ENCODE data around the gene SPATA21.
A peak's percentile ranks its signal among the peaks of the same experiment; 100 is the strongest.

Gene SPATA21

GRCh38 chr1:16422041-16422440 lies 15.2 kb downstream of the SPATA21 start:
- no peak for DNase-seq (ENCODE audit: insufficient read length, low spot score)
- FAIRE-seq, result no peak

- FAIRE-seq, result no peak
- no peak for DNase-seq (ENCODE audit: insufficient read length, low spot score)
Observed at GRCh38 chr1:16421201-16421600, 16.0 kb downstream of the SPATA21 start.

DNA sequence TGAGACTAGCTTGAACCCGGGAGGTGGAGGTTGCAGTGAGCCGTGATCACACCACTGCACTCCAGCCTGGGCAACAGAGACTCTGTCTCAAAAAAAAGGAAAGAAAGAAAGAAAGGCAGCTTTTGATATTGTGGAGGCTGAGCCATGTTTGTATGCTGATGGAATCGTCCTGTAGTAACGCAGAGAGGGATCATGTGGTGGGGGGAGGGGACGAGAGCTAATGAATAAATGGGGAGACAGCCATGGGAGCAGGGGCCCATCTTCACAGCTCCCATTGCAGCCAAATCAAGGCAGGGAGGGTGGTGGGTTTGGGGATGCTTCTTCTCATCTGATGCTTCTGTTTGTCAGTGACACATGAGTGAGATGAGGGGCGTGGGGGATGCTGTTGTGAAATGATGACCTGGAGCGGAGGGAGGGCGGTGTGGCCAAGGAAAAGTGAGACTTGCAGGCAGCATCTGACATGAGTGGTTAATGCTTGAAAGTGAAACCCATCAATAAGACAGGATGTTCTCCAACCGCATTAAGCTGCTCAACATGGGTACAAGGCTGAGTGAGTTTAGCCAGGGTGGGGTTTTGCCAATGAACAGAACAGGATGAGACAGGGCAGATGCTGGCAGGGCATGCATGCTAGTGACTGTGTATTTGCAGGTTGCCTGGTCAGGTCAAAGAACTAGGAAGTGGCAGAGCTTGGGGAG lies 16.7 kb downstream of the SPATA21 start:
- FAIRE-seq, result peak; percentile 100
- peak; percentile 70 for DNase-seq (ENCODE audit: insufficient read length, low spot score)

DNA sequence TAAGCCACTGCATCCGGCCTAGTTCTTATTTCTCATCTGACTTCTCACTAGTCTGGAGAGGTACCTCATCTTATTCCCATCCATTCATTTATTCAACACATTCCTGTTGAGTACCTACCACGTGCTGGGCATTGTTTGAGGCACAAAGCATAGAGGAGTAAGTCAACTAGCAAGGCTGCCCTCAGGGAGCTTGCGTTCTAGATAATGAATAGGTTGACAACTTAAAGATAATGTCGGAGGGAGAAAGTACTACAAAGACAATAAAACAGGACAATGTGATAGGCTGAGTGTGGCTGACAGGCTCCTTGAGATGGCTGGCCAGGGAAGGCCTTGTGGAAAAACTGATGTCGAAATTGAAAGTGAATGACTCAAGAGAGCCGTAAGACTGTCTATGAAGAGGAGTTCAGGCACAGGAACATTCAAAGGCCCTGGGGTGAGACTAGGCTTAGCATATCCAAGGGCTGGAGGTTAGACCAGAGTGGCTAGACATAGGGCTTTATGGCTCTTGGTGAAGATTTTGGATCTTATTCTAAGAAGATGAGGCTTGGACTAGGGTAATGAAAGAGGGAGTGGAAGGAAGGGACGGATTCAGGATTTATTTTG lies 18.3 kb downstream of the SPATA21 start:
- DNase-seq (ENCODE audit: insufficient read length, low spot score) (no peak), FAIRE-seq (no peak)

GRCh38 chr1:16413191-16413590 lies 24.0 kb downstream of the SPATA21 start:
- no peak for FAIRE-seq

GRCh38 chr1:16410803-16411202 lies 26.4 kb downstream of the SPATA21 start:
- DNase-seq (ENCODE audit: insufficient read length, low spot score) (no peak), FAIRE-seq (no peak)

More at GRCh38 chr1:16413191-16413590, 24.0 kb downstream of the SPATA21 start:
- DNase-seq (ENCODE audit: insufficient read length, low spot score), result no peak

DNA sequence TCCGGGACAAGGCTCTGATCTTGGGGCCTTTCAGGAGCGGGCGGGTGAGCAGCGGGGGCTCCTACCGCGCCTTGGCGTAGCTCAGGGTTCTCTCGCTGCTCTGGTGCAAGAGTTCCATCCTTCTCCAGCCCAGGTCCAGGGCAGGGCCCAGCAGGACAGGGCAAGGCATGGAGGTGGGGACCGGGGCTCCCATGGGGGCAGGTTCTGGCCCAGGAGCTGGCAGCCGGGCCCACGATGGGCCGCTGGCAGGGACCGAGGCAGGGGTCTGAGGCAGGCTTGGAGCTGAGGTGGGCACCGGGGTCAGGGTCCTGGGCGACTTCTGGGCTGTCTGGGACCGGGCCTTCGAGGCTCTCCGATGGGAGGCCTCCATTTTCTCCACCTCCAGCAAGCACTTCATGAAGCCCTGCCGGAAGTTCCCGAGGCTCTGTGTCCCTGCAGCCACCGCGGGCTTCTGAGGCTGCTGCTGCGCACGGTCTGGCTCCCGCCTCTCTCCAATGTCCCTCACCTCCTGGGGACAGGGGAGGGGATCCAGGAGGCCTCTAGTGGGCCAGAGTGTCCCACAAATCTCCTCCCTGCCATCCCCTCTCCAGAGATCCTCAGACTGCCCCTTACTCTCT lies 27.6 kb downstream of the SPATA21 start:
- FAIRE-seq (no peak), DNase-seq (ENCODE audit: insufficient read length, low spot score) (no peak)

- DNase-seq (ENCODE audit: insufficient read length, low spot score) (no peak), FAIRE-seq (no peak)
Observed at GRCh38 chr1:16406868-16407267, 30.4 kb downstream of the SPATA21 start.

DNA sequence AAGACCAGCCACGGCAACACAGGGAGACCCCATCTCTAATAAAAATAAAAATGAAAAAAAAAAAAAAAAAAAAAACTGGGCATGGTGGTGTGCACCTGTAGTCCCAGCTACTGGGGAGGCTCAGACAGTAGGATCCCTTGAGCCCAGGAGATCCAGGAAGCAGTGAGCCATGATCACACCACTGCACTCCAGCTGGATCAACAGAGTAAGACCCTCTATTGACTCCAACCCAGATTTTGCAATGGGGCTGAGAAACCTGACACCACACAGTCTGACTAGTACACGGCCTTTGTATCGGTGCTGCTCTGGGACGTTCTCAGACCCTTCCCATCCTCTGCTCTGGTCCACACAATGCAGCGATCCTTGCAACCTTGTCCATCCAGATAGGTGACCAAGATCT lies 31.8 kb downstream of the SPATA21 start:
- no peak for DNase-seq (ENCODE audit: insufficient read length, low spot score)
- no peak for FAIRE-seq

- no peak for FAIRE-seq
- DNase-seq (ENCODE audit: insufficient read length, low spot score), result no peak
Observed at GRCh38 chr1:16402742-16403141, 34.5 kb downstream of the SPATA21 start.

DNA sequence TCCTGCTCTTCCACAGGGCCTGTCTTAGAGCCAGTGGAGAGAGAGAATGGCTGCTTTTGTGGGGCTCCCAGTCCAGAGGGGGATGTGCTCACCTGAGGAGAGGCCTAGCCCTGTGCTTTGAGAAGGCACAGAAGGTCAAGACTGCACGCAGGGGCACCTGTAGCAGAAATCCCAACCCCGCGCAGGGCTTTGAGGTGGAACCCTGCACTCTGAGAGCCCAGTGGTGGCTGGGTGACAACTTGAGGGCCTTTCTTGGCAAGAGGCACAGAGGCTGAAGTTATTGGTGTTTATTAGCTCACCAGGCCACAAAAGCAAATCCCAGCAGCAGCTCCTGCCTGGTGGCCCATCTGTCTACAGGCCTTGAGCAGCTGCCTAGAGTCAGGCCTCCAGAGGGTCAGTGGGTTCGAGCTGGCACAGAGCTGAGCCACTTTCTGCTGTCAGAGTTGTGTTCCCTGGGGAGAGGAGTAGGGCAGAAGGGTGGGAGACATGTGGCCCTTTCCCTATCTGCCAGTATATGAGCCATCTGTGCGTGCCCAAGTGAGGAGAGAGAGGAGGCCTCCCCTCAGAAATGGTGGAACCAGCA lies 38.8 kb downstream of the SPATA21 start:
- DNase-seq (ENCODE audit: insufficient read length, low spot score) (no peak), FAIRE-seq (no peak)

- DNase-seq (ENCODE audit: insufficient read length, low spot score) (no peak), FAIRE-seq (no peak)
Observed at GRCh38 chr1:16397120-16397519, 40.1 kb downstream of the SPATA21 start.

DNA sequence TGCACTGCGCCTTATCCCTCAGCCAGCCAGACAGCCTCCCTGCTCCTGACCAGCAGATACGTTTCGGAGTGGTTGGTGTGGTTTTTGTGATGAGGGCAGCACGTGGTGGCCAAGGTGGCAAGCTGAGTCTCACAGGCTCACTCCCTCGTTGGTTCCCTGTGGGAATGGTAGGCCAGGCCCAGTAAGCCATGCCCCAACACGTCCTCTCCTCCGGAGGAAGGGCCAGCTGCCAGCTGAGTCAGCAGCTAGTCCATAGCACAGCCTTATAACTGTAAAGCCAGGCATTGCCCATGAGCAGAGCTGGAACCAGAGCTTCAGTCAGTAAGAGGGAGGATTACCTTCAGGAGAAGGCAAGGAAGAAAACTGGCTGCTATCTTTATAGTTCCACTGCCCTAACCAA lies 40.6 kb downstream of the SPATA21 start:
- DNase-seq (ENCODE audit: insufficient read length, low spot score), result no peak
- no peak for FAIRE-seq

DNA sequence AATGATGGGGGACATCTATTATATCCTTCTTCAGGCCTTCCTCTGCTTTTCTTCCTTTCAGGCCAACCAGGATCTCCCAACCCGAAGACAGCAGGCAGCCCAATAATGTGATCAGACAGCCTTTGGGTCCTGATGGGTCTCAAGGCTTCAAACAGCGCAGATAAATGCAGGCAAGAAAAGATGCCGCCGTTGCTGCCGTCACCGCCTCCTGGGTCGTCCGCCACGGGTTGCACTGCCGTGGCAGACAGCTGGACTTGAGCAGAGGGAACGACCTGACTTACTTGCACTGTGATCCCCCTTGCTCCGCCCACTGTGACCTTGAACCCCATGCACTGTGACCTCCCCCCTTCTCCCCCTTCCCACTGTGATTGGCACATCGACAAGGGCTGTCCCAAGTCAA lies 42.2 kb downstream of the SPATA21 start:
- FAIRE-seq, result no peak
- no peak for DNase-seq (ENCODE audit: insufficient read length, low spot score)

- DNase-seq (ENCODE audit: insufficient read length, low spot score), result no peak
- no peak for FAIRE-seq
Observed at GRCh38 chr1:16393570-16394521, 43.4 kb downstream of the SPATA21 start.

DNA sequence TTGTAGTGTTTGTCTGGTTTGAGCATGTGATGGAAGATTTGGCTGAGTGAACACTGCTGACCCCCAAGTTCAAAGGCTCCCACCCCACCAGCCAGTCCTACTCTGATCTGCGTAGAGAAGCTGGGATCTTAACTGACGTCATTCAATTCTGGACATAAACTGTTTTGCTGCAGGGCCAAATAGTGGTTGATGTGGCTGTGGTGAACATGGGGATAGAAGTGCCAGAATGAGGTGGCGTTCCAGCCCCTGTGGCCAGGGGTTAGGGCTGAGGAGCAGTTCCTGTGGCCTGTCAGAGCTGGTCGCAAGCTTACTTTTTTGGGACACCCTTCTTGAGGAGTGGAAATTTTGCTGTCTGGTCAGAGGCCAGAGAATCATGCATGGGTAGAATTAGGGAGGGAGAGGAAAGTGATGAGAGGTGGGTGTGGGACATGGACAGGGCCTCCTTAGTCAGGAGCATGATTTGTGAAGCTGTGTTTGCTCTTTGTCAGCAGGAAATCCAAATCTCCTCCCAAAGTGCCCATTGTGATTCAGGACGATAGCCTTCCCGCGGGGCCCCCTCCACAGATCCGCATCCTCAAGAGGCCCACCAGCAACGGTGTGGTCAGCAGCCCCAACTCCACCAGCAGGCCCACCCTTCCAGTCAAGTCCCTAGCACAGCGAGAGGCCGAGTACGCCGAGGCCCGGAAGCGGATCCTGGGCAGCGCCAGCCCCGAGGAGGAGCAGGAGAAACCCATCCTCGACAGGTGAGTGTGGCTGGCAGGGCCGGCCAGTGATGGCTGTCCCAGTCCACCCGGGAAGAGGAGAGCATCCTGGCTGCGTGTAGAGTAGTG lies 44.3 kb downstream of the SPATA21 start:
- no peak for FAIRE-seq
- no peak for DNase-seq (ENCODE audit: insufficient read length, low spot score)

DNA sequence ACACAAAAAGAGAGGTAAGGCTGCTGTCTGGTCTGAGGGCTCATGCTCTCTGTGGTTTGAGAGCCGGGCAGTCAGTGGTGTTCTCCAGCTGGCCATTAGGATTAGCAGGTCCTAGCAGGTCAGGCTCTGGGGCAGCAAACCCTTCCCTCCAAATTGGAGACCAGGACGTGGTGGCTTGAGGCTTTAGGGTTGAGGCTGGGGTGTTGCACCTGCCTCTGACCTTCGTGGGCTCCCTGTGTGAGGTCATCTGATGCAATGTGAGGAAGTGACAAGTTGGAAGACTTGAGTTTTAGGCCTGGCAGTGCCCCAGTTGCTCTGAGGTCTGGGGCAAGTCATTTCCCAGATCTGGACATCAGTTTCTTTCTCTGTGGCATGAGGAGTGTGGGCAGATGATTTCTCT lies 45.8 kb downstream of the SPATA21 start:
- no peak for DNase-seq (ENCODE audit: insufficient read length, low spot score)
- no peak for FAIRE-seq

GRCh38 chr1:16387201-16388188 lies 49.7 kb downstream of the SPATA21 start:
- FAIRE-seq, result peak; percentile 86
- no peak for DNase-seq (ENCODE audit: insufficient read length, low spot score)

Data from GM19239 (cell line).